Esophagus squamous epithelium (tissue), 4 donors: ENCODE measurements around the gene LNP1.

ENCODE experiments used
- CTCF ChIP-seq, 6 experiments: fragments of 450-650 bp in 4 of 6; fragments of 200-600 bp in 2 of 6; sonication (generic) in 2 of 6; IDR thresholded peaks; one replicate each; pipeline ENCODE4 v1.5.1; 2016 to 2019; ENCODE audit warnings: antibody characterized with exemption in 6 of 6, mild to moderate bottlenecking in 4 of 6, moderate library complexity in 4 of 6
- POLR2A ChIP-seq, 4 donors: fragments of 450-650 bp; IDR thresholded peaks; one replicate each; pipeline ENCODE4 v1.6.1; 2017; ENCODE audit warnings: antibody characterized with exemption in 4 of 4, mild to moderate bottlenecking in 4 of 4, moderate library complexity in 3 of 4

DNA sequence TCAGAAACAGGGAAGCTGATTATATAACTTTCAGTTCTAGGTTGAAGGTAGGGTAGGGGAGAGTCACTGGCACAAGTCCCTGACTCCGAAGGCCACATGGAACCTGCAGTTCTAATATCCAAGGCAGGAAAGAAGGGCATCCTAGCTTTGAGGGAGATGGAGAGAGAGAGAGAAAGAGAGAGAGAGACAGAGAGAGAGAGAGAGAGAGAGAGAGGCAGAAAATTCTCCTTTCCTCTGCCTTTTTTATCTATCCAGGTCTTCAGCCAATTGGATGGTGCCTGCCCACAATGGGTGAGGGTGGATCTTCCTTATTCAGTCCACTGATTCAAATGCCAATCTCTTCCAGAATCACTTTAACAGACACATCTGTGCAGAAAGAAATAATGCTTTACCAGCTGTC, 55.4 kb downstream of the LNP1 start:
- no peak for TF ChIP-seq POLR2A (IDR thresholded peaks at IDR 0.05)
- no peak for TF ChIP-seq CTCF (IDR thresholded peaks at IDR 0.05)
